Measurements from ENCODE around the gene FERMT3.

The FERMT3 gene

GRCh38 chr11:64264371-64264852, 57.9 kb downstream of the FERMT3 start:
- DNase-seq (ENCODE audit: low read depth): peak; percentile 70

- DNase-seq (ENCODE audit: low read depth): no peak
Observed at GRCh38 chr11:64265176-64266160, 58.9 kb downstream of the FERMT3 start.

- peak; percentile 48 for DNase-seq (ENCODE audit: low read depth)
Observed at GRCh38 chr11:64266339-64266738, 59.8 kb downstream of the FERMT3 start.

DNA sequence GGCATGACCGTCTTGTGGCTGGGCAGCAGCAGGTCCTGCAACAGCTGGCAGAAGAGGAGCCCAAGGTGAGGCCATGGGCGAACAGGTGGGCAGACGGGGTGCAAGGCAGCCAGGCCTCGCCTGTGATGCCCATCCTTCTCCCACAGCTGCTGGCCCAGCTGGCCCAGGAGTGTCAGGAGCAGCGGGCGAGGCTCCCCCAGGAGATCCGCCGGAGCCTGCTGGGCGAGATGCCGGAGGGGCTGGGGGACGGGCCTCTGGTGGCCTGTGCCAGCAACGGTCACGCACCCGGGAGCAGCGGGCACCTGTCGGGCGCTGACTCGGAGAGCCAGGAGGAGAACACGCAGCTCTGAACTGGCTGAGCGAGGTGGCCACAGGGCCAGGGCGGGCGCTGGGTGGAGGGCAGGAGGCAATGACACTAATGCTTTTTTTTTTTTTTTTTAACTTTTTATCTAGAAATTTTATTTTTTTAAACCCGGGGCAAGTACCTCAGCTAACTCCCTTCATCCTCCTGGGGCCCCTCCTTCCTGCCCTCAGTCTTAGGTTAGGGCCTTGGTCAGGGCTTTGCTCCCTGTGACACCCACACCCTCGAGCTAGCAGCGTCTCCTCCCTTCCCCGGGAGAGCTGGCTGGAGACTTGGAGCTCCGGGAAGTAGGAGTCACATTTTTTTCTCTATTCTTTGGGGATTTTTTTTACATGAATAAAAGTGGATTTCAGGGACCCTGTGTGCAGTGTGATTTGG, 60.9 kb downstream of the FERMT3 start:
- DNase-seq (ENCODE audit: low read depth): no peak

- DNase-seq (ENCODE audit: low read depth): peak; percentile 90
Observed at GRCh38 chr11:64268025-64268892, 61.7 kb downstream of the FERMT3 start.

GRCh38 chr11:64268893-64269539, 62.5 kb downstream of the FERMT3 start:
- DNase-seq (ENCODE audit: low read depth): peak; percentile 54

GRCh38 chr11:64269540-64270220, 63.2 kb downstream of the FERMT3 start:
- peak; percentile 100 for DNase-seq (ENCODE audit: low read depth)
